ENCODE measurements around the gene KCNIP1. TPM values are rescaled to one million over a fixed set of nuclear protein-coding genes. Genes with fewer than 3 reads are reported as not detected.

The KCNIP1 gene
- total RNA-seq = 1 to 10 TPM in 2 of 4 donors, under 1 TPM in 1, not detected in 1; 0.94 to 1.6 (median 1.1) TPM

DNA sequence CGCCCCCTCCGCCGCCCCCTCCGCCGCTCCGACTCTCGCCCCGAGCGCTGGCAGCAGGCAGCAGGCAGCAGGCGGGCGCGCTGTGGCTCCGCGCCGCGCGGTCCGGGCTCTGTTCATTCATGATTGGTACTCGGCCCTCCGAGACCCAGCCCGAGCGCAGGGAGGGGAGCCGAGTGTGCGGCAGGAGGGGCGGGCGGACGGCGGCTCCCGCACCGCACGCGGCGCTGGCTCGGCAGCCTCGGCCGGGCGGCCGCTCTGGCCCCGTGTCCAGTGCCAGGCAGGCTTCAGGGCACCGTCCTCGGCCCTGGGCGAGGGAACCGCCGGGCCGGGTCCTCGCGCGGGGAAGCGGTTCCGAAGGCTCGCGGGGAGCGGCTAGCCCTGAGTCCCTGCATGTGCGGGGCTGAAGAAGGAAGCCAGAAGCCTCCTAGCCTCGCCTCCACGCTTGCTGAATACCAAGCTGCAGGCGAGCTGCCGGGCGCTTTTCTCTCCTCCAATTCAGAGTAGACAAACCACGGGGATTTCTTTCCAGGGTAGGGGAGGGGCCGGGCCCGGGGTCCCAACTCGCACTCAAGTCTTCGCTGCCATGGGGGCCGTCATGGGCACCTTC lies at the start of gene KCNIP1:
Gene KCNIP1 (plus strand): TSS at position 31 of the 607 bp plus-strand sequence.
- Histone ChIP-seq H3K27me3 (peaks cover 63% of the 10 kb centered on the region), H3K9me3 (peaks cover 0 to 6% (median 0%) of the 10 kb centered on the region in 3 donors), H3K27ac (no peak within 1 kb of the TSS), H3K4me3 (peak within 1 kb of the TSS in 1 of 2 donors; percentile 50), H3K4me1 (peaks cover 0 to 14% (median 0%) of the 10 kb centered on the region in 3 donors), H3K36me3 (no peaks in the 10 kb centered on the region)
- TF ChIP-seq POLR2AphosphoS5 (IDR thresholded peaks at IDR 0.05) (no peak), POLR2A (IDR thresholded peaks at IDR 0.05) (no peak), EP300 (IDR thresholded peaks at IDR 0.05) (no peak)
- TF ChIP-seq, protein P1, sequence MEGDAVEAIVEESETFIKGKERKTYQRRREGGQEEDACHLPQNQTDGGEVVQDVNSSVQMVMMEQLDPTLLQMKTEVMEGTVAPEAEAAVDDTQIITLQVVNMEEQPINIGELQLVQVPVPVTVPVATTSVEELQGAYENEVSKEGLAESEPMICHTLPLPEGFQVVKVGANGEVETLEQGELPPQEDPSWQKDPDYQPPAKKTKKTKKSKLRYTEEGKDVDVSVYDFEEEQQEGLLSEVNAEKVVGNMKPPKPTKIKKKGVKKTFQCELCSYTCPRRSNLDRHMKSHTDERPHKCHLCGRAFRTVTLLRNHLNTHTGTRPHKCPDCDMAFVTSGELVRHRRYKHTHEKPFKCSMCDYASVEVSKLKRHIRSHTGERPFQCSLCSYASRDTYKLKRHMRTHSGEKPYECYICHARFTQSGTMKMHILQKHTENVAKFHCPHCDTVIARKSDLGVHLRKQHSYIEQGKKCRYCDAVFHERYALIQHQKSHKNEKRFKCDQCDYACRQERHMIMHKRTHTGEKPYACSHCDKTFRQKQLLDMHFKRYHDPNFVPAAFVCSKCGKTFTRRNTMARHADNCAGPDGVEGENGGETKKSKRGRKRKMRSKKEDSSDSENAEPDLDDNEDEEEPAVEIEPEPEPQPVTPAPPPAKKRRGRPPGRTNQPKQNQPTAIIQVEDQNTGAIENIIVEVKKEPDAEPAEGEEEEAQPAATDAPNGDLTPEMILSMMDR (IDR thresholded peaks at IDR 0.05) = no peak
- WGBS, 2 donors (ENCODE audit: low coverage in 1 of 2) = no CpG with 5 or more reads among the region's 65 CpGs
- ATAC-seq = peak; percentile 57

DNA sequence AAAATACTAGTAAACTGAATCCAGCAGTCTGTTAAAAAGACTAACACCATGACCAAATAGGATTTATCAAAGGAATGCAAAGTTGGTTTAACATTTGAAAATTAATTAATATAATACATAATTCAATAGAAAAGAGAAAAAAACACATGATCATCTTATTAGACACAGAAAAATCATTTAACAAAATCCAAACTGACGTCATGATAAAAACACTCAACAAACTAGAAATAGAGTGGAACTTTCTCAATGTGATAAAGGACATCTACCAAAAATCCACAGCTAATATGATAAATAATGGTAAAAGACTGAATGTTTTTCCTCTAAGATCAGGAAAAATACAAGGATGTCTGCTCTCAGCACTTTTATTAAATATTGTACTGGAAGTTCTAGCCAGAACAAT lies 40.4 kb upstream of the KCNIP1 start:
- H3K9me3 ChIP-seq = peaks cover 0 to 26% (median 0%) of the 10 kb centered on the region in 3 donors
- 72 to 82% methylated on average over 1 of the region's 1 CpG for WGBS, 2 donors (ENCODE audit: low coverage in 1 of 2)
- H3K4me1 ChIP-seq = no peaks in the 10 kb centered on the region
- H3K27ac ChIP-seq = no peak overlapping the region
- no peak for ATAC-seq
- H3K4me3 ChIP-seq = no peak overlapping the region
- no peaks in the 10 kb centered on the region for H3K36me3 ChIP-seq
- TF ChIP-seq EP300 (IDR thresholded peaks at IDR 0.05) (no peak), POLR2AphosphoS5 (IDR thresholded peaks at IDR 0.05) (no peak), POLR2A (IDR thresholded peaks at IDR 0.05) (no peak)
- TF ChIP-seq, protein P1 (IDR thresholded peaks at IDR 0.05) = no peak
- H3K27me3 ChIP-seq = no peaks in the 10 kb centered on the region

DNA sequence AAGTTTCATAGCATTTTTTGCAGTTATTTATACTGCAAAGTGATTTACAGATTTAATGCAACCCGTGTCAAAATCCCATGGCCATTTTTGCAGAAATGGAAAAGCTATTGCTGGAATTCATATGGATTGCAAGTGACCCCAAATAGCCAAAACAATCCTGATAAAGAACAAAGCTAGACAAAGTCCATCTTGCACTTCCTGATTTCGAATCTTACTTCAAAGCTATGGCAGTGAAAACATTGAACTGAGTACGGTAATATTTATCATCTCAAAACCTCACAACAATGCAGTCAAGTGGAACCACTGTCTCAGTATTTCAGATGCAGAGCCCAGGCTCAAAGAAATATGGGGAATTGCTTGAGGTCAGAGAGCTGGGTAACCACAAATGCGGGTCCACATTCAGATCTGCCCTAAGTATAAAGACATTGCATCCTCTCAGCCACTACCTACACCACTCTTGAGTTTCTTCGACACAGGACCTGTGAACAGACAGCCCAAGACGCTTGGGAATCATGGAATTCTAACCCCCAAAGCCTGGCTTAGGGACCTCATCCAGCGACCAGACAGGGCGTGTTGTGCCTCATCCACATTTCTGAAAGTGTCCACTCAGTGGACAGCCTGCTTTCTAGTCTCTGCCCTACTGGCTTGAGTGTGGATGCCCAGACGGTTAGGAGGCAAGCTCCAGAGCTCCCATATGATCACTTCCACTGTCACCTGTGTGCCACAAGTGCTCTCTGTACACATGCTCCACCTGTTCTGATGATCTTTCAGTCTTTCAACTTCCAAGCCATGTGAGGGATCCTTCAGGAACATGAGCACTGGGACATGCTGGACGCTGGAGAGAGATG lies 39.3 kb upstream of the KCNIP1 start:
- no peak for ATAC-seq
- TF ChIP-seq POLR2A (IDR thresholded peaks at IDR 0.05) = no peak
- no peak for TF ChIP-seq EP300 (IDR thresholded peaks at IDR 0.05)
- no peak for TF ChIP-seq POLR2AphosphoS5 (IDR thresholded peaks at IDR 0.05)
- TF ChIP-seq, protein P1 (IDR thresholded peaks at IDR 0.05) = no peak

DNA sequence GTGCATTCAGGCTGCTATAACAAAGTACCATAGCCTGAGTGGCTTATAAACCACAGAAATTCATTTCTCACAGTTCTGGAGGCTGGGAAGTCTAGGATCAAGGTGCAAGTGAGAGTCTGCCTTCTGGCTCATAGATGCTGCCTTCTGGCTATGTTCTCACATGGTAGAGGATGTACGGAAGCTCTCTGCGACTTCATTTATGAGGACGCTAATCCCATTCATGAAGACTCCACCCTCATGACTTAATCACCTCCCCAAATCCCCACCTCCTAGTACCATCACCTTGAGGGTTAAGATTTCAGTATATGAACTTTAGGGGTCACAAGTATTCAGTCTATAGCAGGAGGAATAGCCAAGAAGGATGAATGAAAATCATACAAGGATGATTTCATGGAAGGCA lies 37.3 kb upstream of the KCNIP1 start:
- no peaks in the 10 kb centered on the region for H3K4me1 ChIP-seq
- no peak overlapping the region for H3K4me3 ChIP-seq
- WGBS, 2 donors (ENCODE audit: low coverage in 1 of 2) = 84 to 100% methylated on average over 2 to 3 of the region's 3 CpGs
- H3K27ac ChIP-seq = no peak overlapping the region
- H3K9me3 ChIP-seq = peaks cover 0 to 8% (median 0%) of the 10 kb centered on the region in 3 donors
- H3K36me3 ChIP-seq = no peaks in the 10 kb centered on the region
- H3K27me3 ChIP-seq = peaks cover 11% of the 10 kb centered on the region
- no peak for TF ChIP-seq EP300 (IDR thresholded peaks at IDR 0.05)
- TF ChIP-seq, protein P1 (IDR thresholded peaks at IDR 0.05) = no peak
- TF ChIP-seq POLR2AphosphoS5 (IDR thresholded peaks at IDR 0.05) = no peak
- no peak for TF ChIP-seq POLR2A (IDR thresholded peaks at IDR 0.05)
- ATAC-seq = no peak

More for the DNA sequence above, 39.3 kb upstream of the KCNIP1 start:
- peaks cover 0 to 26% (median 0%) of the 10 kb centered on the region in 3 donors for H3K9me3 ChIP-seq
- H3K4me3 ChIP-seq = no peak overlapping the region
- H3K36me3 ChIP-seq = no peaks in the 10 kb centered on the region
- no peaks in the 10 kb centered on the region for H3K4me1 ChIP-seq
- H3K27me3 ChIP-seq = no peaks in the 10 kb centered on the region
- H3K27ac ChIP-seq = no peak overlapping the region
- WGBS, 2 donors (ENCODE audit: low coverage in 1 of 2) = 70 to 88% methylated on average over 5 to 7 of the region's 10 CpGs

All from gastroesophageal sphincter (tissue), 4 donors.